ENCODE data around the gene KLRC2.
A peak's percentile ranks its signal among the peaks of the same experiment; 100 is the strongest.
"Not testable (repeated sequence)": the region's sequence is repeated elsewhere in the genome, so short reads cannot be mapped to it uniquely, and the experiment has no call there.

Gene KLRC2

DNA sequence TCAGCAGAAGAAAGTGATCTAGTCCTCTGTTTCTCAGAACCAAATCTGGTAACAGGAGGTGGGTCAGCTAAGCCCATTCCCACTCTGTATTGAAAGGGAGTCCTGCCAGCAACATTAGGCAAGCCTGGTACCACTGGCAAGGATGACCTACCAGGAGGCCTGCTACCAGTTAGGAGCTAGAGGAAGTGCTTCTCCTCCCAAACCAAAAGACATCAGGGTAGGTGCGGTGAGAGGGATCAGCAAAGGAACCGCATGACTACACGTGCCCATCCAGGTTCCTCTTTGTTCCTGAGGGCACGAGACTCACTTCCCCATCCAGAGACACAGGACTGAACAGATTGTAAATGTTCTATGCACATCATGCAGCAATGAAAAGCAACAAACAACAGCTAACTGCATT is 29.1 kb downstream of the KLRC2 start:
- DNase-seq (ENCODE audit: insufficient read length, low spot score) (no peak), FAIRE-seq (no peak)

DNA sequence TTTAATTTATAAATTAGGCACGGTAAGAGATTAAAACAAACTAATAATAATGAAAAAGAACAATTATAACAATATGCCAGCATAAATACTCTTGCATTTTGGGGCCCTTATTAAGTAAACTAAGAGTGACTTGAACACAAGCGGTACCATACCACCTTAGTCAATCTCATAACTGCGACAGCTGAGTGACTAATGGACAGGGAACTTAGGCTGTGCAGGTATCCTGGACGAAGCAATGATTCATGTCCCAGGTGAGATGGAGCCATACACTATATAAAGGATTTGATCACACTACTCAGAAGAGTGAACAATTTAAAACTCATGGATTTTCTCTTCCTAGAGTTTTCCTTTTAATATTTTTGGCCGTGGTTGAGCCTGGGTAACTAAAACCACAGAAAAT is 30.5 kb downstream of the KLRC2 start:
- FAIRE-seq (no peak), DNase-seq (ENCODE audit: insufficient read length, low spot score) (no peak)

DNA sequence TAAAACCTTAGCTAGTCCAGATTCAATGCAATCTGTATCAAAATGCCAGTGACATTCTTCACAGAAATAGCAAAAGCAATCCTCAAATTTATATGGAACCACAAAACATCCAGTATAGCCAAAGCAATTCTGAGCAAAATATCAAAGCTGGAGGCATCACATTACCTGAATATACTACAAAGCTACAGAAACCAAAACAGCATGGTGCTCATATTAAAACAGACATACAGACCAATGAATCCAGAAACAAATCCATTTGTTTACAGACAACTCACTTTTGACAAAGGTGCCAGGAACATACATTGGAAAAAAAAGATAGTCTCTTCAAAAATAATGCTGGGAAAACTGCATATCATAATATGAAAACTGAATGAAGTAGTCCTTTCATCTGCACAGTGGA is 31.0 kb downstream of the KLRC2 start:
- FAIRE-seq (peak; percentile 18), DNase-seq (ENCODE audit: insufficient read length, low spot score) (no peak)

DNA sequence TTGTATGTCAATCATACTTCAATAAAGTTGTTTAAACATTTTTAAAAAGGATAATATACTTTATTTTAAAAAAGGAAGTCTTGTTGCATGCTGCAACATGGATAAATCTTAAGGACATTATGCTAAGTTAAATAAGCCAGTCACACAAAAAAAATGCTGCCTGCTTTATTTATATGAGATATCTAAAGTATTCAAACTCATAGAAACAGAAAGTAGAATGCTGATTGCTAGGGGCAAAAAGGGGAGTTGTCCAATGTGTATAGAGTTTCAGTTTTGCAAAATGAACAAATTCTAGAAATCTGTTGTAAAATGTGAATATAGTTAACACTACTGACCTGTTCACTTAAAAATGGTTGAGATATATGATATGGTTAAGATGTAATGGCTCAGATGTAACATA is 35.0 kb downstream of the KLRC2 start:
- no peak for DNase-seq (ENCODE audit: insufficient read length, low spot score)
- FAIRE-seq = no peak

DNA sequence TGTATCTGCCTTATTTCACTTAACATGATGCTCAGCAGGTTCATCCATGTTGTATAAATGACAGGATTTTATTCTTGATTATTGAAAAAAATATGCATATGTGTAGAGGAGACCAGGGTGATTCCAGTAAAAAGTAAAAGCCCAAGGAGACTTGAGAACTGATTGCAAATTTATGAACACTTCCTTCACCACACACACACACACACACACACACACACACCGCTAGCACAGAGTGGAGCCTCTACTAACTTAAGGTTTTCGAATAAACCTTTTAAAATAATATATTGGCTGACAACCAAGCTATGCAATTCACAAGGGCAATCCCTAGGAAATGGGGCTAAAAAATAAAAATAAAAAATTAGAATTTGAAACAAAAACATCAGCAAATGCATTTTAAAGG is 37.6 kb downstream of the KLRC2 start:
- no peak for FAIRE-seq

DNA sequence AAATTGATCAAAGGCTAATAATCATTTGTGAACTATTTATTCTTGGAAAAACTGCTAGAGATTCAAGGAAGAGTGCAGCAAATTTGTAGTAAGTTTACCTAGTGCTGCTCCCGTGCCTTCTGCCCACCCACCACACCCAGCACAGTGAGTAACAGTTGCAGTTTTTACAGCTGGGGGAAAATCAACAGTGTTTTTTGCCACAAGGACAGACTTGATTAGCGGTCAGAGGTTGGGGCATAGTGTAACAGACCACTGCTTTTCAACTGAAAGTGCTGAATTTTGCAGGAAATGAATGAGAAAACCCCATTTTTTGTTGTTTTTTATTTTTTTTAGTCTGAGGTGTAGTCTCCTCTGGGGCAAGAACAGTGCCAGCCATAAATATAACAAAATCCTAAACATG is 38.5 kb downstream of the KLRC2 start:
- no peak for DNase-seq (ENCODE audit: insufficient read length, low spot score)
- no peak for FAIRE-seq

More for the DNA sequence above, 37.6 kb downstream of the KLRC2 start:
- DNase-seq (ENCODE audit: insufficient read length, low spot score) = no peak

DNA sequence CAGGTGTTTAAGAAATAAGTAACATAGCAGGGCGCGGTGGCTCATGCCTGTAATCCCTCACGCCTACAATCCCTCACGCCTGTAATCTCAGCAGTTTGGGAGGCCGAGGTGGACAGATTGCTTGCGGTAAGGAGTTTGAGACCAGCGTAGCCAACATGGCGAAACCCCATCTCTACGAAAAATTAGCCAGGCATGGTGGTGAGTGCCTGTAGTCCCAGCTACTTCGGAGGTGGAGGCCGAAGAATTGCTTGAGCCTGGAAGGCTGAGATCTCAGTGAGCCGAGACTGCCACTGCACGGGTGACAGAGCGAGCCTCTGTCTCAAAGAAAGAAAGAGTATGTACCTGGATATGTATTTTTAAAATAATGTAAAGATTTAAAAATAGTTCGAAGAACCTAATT is 39.6 kb downstream of the KLRC2 start:
- DNase-seq (ENCODE audit: insufficient read length, low spot score); FAIRE-seq: not testable (repeated sequence)

DNA sequence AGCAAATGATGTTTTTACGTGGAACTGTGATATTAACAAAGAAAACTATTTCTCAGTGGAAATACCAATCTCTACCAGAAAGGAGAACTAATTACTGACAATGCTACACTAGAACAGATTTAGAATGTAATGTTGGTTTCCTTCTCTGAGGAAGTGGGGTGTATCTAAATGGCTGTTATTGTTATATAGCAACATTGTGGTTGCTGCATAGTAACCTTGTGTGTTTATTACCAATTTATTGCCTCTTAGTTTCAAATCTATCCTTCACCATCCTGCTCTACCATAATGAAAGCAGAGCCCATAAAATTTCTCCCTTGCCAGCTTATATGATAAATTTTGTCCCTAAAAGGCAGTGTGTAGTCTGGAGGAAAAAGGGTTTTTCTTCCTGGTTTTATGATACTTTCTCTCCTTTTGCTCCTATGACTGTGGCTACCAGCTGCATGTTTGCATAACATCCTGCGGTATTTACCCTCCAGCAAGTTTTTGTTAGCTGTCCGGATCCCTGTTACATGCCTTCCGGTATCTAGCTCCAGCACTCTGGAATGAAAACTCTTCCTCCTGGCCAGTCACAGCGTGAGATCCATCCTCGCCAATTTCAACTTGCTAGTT is 40.3 kb downstream of the KLRC2 start:
- no peak for FAIRE-seq
- no peak for DNase-seq (ENCODE audit: insufficient read length, low spot score)

DNA sequence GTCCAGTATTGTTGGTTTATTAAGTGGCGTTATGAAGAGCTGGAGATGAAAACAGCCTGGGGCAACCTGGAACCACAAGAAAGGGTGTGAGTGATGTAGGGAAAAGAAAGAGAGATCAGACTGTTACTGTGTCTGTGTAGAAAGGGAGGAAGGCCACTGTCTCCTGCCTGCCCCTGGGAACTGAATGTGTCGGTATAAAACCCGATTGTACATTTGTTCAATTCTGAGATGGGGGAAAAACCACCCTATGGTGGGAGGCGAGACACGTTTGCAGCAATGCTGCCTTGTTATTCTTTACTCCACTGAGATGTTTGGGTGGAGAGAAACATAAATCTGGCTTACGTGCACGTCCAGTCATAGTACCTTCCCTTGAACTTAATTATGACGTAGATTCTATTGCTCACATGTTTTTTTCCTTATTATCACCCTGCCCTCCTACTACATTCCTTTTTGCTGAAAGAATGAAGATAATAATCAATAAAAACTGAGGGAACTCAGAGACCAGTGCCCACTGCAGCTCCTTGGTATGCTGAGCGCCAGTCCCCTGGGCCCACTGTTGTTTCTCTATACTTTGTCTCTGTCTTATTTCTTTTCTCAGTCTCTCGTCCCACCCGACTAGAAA is 41.2 kb downstream of the KLRC2 start:
- not testable (repeated sequence) for DNase-seq (ENCODE audit: insufficient read length, low spot score); FAIRE-seq

DNA sequence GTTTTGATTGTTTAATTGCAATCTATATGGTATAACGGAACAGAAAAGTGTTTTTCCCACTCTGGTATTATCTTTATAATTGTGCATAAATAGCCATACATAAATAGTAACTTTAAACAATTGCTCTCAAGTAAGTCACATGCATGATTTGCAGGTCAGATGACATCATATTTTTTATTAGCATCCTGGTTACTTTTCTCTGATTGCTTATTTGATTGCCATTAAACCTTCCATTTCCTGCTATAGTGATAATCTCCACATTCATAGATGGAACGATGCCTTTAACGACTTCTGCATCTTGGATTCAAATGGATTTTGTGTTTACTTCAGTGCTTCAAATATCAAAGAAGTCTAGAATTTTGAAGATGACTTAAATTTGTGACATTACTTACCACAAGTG is 42.5 kb downstream of the KLRC2 start:
- FAIRE-seq (peak; percentile 51), DNase-seq (ENCODE audit: insufficient read length, low spot score) (no peak)

DNA sequence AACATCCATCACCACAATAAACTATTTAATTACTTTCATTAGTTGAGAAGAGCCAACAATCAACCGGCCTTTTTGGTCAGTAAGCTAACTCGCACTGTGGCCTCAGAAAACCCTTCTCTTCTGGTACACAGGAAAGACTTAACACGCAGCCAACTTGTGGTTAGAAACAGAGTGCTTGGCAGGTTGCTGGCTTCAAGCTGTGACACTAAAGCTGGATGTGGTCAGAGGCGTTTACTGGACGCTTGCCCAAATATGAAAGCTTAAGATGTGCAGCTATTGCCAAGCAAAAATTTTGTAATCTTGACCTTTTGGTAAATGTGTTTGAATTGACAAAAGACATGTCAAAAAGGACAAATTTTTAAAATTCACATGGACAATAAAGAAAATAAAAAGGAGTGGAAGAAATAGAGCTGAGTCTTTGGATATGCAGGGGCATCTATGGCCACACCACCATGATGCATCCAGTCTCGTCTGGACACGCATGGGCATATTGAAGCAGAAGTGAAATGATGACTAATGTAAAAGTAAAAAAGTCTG is 43.3 kb downstream of the KLRC2 start:
- DNase-seq (ENCODE audit: insufficient read length, low spot score) (peak; percentile 4), FAIRE-seq (peak; percentile 82)

DNA sequence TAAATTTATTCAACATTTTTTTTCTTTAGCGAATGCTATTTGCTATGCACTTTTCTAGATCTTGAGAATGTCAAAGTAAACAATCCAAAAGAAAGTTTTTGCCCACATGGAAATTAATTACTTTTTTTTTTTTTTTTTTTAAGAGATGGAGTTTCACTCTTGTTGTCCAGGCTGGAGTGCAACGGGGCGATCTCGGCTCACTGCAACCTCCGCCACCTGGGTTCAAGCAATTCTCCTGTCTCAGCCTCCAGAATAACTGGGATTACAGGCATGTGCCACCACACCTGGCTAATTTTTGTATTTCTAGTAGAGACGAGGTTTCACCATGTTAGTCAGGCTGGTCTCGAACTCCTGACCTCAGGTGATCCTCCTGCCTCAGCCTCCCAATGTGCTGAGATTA is 44.8 kb downstream of the KLRC2 start:
- not testable (repeated sequence) for DNase-seq (ENCODE audit: insufficient read length, low spot score); FAIRE-seq

DNA sequence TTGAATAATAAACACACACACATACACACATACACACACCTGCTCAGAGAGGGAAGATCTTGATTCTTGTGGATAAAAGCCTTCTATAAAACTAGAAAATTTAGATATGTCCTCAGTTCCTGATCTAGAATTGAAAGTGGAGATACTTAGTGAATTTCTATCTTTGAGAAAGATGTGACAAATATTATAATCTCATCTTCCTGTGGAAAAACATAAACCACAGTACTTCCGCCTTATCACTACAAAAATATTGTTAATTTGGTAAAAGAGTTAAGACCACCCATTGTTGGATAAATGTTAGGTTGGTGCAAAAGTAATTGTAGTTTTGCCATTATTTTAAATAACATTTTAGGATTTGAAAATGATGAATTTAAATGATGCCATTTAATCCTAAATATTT is 45.9 kb downstream of the KLRC2 start, which contains the start of gene KLRK1:
TSS of gene KLRK1 (minus strand) at position 138 of the 400 bp plus-strand sequence. CDS start 1,231 bp downstream, outside the sequence.
- DNase-seq (ENCODE audit: insufficient read length, low spot score) (no peak), FAIRE-seq (no peak)

DNA sequence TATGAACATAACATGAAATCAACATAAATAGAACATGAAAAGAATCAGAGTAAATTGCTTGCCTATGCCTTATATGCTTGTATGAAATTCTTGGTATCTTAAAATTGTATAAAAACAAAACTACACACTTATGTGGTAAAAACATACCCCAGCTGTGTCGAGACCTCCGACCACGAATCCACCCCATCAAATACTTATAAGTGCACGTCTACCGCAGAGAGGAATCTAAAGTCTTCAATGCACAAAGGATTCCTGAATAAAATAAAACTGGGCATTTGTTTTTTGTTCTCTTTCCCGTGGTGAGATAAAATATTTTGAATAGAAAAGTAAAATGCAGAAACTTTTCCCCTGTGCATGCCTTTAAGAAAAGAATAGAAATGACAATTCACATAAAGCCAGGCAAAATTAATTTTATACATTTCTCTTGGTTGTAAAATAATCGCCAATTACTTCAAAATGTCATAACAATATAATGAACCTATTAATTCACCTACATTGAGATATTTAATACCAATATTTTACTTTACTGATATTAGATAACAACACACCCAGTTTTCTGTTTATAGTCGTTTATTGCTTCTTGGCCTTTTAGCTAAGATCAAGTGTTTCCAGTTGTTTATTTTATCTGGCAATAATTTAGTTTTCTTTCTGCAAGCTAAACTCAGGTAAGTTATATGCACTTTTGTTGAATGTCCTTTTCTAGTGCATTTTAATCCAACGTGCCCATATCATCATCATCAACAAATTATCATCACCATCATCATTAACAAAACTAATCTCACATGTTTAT is 47.0 kb downstream of the KLRC2 start:
- DNase-seq (ENCODE audit: insufficient read length, low spot score) (no peak), FAIRE-seq (no peak)

DNA sequence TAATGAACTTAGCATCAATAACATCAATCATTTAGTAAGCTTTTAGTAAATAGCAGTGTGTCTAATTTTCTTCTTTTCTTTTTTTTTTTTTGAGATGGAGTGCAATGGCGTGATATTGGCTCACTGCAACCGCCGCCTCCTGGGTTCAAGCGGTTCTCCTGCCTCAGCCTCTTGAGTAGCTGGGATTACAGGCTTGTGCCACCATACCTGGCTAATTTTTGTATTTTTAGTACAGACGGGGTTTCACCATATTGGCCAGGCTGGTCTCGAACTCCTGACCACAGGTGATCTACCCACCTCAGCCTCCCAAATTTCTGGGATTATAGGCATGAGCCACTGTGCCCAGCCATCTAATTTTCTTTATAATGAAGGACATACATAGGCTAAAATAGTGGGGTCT is 48.3 kb downstream of the KLRC2 start:
- FAIRE-seq = not testable (repeated sequence)

DNA sequence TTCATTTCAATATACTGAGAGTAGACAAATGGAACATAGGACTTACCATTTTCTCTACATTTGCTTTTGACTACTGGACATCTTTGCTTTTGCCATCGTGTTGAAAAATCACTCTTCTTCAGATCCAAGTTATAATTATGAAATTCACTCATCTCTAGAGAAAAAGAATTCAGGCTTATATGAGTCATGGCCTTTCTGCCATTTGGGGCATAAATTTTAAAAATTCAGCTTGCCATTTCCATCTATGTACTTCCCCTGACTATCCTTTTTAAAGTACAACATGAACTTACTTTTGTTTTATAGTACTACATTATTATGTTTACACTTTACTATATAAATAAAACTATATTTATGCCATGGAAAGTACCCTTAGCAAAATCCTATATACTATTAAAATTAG is 49.0 kb downstream of the KLRC2 start:
- FAIRE-seq (no peak), DNase-seq (ENCODE audit: insufficient read length, low spot score) (no peak)

More for the DNA sequence above, 48.3 kb downstream of the KLRC2 start:
- not testable (repeated sequence) for DNase-seq (ENCODE audit: insufficient read length, low spot score)

DNA sequence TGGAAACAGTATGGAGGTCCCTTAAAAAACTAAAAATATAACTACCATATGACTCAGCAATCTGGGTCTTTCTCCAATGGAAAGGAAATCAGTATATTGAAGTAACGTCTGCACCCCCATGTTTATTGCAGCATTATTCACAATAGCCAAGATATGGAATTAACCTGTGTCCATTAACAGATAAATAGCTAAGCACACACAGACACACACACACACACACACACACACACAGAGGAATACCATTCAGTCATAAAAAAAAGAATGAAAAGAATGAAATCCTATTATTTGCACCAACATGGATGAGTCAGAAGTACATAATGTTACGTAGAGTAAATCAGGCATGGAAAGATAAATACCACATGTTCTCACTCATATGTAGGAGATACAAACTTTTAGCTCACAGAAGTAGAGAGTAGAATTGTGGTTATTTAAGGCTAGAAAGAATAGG is 50.6 kb downstream of the KLRC2 start:
- FAIRE-seq (no peak), DNase-seq (ENCODE audit: insufficient read length, low spot score) (no peak)

DNA sequence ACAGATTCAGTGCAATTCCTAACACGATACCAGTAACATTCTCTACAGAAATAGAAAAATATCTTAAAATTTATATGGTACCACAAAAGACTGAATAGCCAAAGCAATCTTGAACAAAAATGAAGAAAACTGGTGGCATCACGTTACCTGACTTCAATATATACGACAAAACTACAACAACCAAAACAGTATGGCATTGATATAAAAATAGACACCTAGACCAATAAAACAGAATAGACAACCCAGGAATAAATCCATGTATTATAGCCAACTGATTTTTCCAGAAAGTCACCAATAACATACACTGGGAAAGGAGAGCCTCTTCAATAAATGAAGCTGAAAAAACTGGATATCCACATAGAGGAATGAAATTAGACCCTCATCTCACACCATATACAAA is 51.6 kb downstream of the KLRC2 start:
- no peak for DNase-seq (ENCODE audit: insufficient read length, low spot score)
- no peak for FAIRE-seq

DNA sequence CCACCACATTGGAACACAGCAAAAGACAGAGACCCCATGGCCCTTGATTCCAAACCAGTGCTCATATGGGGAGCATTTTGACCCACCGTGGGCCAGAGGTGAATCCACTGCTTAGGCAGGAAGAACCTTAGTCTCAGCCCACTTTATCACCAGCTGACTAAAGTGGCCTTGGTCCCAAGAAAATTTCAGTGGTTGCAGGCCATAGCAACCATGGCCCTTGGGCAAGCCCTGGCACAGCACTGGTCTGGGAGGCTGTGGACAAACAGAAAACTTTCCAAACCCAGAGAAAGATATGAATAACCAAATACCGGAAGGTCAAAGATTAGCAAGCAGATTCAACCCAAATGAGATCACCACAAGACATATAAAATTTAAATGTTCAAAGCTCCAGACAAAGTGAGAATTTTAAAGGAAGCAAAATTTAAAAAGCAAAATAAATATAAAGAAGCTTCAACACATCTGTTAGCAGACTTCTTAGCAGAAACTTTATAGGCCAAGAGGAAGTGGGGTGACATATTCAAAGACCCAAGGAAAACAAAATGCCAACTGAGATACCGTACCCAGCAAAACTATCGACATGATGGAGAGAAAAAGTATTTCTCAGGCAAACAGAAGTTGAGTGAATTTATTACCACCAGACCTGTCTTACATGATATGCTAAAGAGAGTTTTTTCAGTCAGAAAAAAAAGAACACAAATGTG is 53.7 kb downstream of the KLRC2 start:
- DNase-seq (ENCODE audit: insufficient read length, low spot score) (no peak), FAIRE-seq (no peak)
